Upper lobe of left lung (tissue), 6 donors: ENCODE results near the gene TENM4. TPM values are rescaled to one million over a fixed set of nuclear protein-coding genes. Genes with fewer than 3 reads are reported as not detected.

ENCODE experiments used
- ATAC-seq, 2 donors: fragments of 200-7000 bp; cut with Tn5 transposase; one replicate each; pipeline ENCODE4 v1.9.1; 2022; ENCODE audit warnings: mild to moderate bottlenecking in 2 of 2, moderate library complexity in 2 of 2; ENCODE audit not compliant: low FRiP score in 2 of 2
- DNase-seq, 2 donors: peaks; one replicate each; pipeline ENCODE4 v3.0.0-alpha.2; 2019 to 2020
- H3K27ac ChIP-seq, 4 donors: fragments of 200-600 bp; sonication (generic); one replicate each; pipeline ENCODE4 v1.5.1; 2016 to 2019
- H3K27me3 ChIP-seq, 4 donors: fragments of 200-600 bp; sonication (generic); one replicate each; pipeline ENCODE4 v1.5.1; 2017 to 2019
- H3K36me3 ChIP-seq, 4 donors: fragments of 200-600 bp; sonication (generic); one replicate each; pipeline ENCODE4 v1.5.1; 2016 to 2019
- H3K4me1 ChIP-seq, 4 donors: fragments of 200-600 bp; sonication (generic); one replicate each; pipeline ENCODE4 v1.5.1; 2018 to 2019
- H3K4me3 ChIP-seq, 4 donors: fragments of 200-600 bp; sonication (generic); one replicate each; pipeline ENCODE4 v1.5.1; 2017 to 2019; ENCODE audit warnings: mild to moderate bottlenecking in 2 of 4, moderate library complexity in 1 of 4
- H3K9me3 ChIP-seq, 4 donors: fragments of 200-600 bp; sonication (generic); one replicate each; pipeline ENCODE4 v1.5.1; 2018 to 2019
- CTCF ChIP-seq, 6 experiments: fragments of 450-650 bp in 4 of 6; fragments of 200-600 bp in 2 of 6; sonication (generic) in 2 of 6; IDR thresholded peaks; one replicate each; pipeline ENCODE4 v1.5.1; 2016 to 2019; ENCODE audit warnings: antibody characterized with exemption in 6 of 6
- EP300 ChIP-seq, 4 donors: sonication (generic); formaldehyde crosslinking; IDR thresholded peaks; one replicate each; pipeline ENCODE4 v1.5.1; 2017; ENCODE audit warnings: antibody characterized with exemption in 4 of 4, control low read depth in 2 of 4
- POLR2A ChIP-seq, 4 donors: fragments of 450-650 bp; IDR thresholded peaks; one replicate each; pipeline ENCODE4 v1.5.1; 2016 to 2017; ENCODE audit warnings: antibody characterized with exemption in 4 of 4, mild to moderate bottlenecking in 2 of 4
- POLR2AphosphoS5 ChIP-seq, 2 donors: sonication (generic); formaldehyde crosslinking; IDR thresholded peaks; one replicate each; pipeline ENCODE4 v1.5.1; 2017; ENCODE audit warnings: antibody characterized with exemption in 2 of 2
- WGBS, 2 donors: methylation state at CpG; one replicate each; pipeline ENCODE4 v1.1.5; 2017 to 2018; 5-methylcytosine and 5-hydroxymethylcytosine counted together
- total RNA-seq, 6 donors: library from RNA; depleted of rRNA in 4 of 6; stranded (reverse); fragments of >200 nt in 4 of 6; gene quantifications; one replicate each; pipeline versions ENCODE4 v1.1.0 to v1.2.1, GENCODE V29; 2016 to 2021
- donor health status: DM: no; HTN: no; CAD: no; lungs with moderate emphysema.
- donor health status: DM: no; HTN: yes; CAD: no; lungs with severe emphysema.

TENM4 gene
- total RNA-seq, 6 donors from 2014 or later = 0.11 to 20.0 (median 3.7) TPM

- Histone ChIP-seq H3K27me3 (no peaks in the 10 kb centered on the region), H3K4me3 (no peak overlapping the region), H3K36me3 (no peaks in the 10 kb centered on the region), H3K9me3 (no peaks in the 10 kb centered on the region), H3K27ac (no peak overlapping the region), H3K4me1 (no peaks in the 10 kb centered on the region)
- TF ChIP-seq EP300 (IDR thresholded peaks at IDR 0.05) (no peak), CTCF (IDR thresholded peaks at IDR 0.05) (no peak), POLR2AphosphoS5 (IDR thresholded peaks at IDR 0.05) (no peak), POLR2A (IDR thresholded peaks at IDR 0.05) (no peak)
- no peak for ATAC-seq
- no peak for DNase-seq
- WGBS, 2 donors = 50 to 53% methylated on average over 3 of the region's 3 CpGs
Measured at GRCh38 chr11:78943154-78943553, 497.7 kb downstream of the TENM4 start.

DNA sequence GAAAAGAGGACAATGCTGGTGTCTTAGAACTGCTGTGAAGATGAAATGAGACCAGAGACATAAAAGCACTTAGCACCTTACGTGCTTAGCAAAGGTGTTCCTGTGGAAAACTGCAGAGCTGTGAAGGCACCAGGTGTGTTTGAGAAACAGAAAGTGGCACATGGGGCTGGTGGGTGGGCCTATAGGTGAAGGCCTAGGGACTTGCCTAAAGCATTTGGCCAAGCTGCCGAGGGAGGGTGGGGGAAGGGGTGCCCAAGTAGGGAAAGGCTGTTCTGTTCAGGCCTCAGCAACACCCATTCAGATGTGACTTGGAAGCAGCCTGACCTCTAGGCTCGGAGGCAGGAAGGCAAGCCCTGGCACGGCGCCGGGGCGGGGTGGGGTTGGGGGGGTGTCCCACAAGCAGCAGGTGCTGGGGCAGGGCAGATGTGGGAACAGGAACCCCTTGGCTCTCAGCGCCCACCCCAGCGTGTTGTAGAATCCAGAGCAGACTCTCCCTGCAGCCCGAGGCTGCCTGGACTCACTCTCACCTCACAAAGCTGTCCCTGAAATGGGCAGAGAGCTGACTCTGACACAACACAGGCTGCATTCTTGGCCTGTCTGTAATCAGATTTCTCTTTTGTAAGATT lies 499.5 kb downstream of the TENM4 start:
- H3K36me3 ChIP-seq = no peaks in the 10 kb centered on the region
- H3K4me1 ChIP-seq = no peaks in the 10 kb centered on the region
- no peaks in the 10 kb centered on the region for H3K9me3 ChIP-seq
- no peak for TF ChIP-seq CTCF (IDR thresholded peaks at IDR 0.05)
- peak; percentile 20 to 51 for TF ChIP-seq POLR2AphosphoS5 (IDR thresholded peaks at IDR 0.05)
- no peaks in the 10 kb centered on the region for H3K27me3 ChIP-seq
- ATAC-seq = peak; percentile 16 to 51
- H3K27ac ChIP-seq = no peak overlapping the region
- H3K4me3 ChIP-seq = no peak overlapping the region
- DNase-seq = peak in 1 of 2 donors; percentile 87
- 74 to 75% methylated on average over 3 to 10 of the region's 10 CpGs for WGBS, 2 donors

GRCh38 chr11:78940500-78941225 lies 500.2 kb downstream of the TENM4 start:
- Histone ChIP-seq H3K27me3 (no peaks in the 10 kb centered on the region), H3K27ac (no peak overlapping the region), H3K4me1 (peaks cover 0 to 3% (median 0%) of the 10 kb centered on the region in 4 donors), H3K9me3 (no peaks in the 10 kb centered on the region), H3K36me3 (no peaks in the 10 kb centered on the region), H3K4me3 (no peak overlapping the region)
- TF ChIP-seq POLR2AphosphoS5 (IDR thresholded peaks at IDR 0.05) = no peak
- TF ChIP-seq EP300 (IDR thresholded peaks at IDR 0.05) = no peak
- no peak for TF ChIP-seq CTCF (IDR thresholded peaks at IDR 0.05)
- TF ChIP-seq POLR2A (IDR thresholded peaks at IDR 0.05) = no peak
- no peak for DNase-seq
- WGBS, 2 donors = 69 to 74% methylated on average over 6 of the region's 6 CpGs
- no peak for ATAC-seq

GRCh38 chr11:78938971-78939370 lies 501.9 kb downstream of the TENM4 start:
- Histone ChIP-seq H3K4me3 (no peak overlapping the region), H3K36me3 (no peaks in the 10 kb centered on the region), H3K27me3 (no peaks in the 10 kb centered on the region), H3K27ac (no peak overlapping the region), H3K4me1 (peaks cover 0 to 3% (median 0%) of the 10 kb centered on the region in 4 donors), H3K9me3 (no peaks in the 10 kb centered on the region)
- no peak for ATAC-seq
- no peak for DNase-seq
- WGBS, 2 donors = 59 to 72% methylated on average over 7 of the region's 7 CpGs
- no peak for TF ChIP-seq CTCF (IDR thresholded peaks at IDR 0.05)
- no peak for TF ChIP-seq POLR2AphosphoS5 (IDR thresholded peaks at IDR 0.05)
- TF ChIP-seq EP300 (IDR thresholded peaks at IDR 0.05) = no peak
- TF ChIP-seq POLR2A (IDR thresholded peaks at IDR 0.05) = no peak
